ENCODE results near the gene RNF19B. TPM values are rescaled to one million over a fixed set of nuclear protein-coding genes. Genes with fewer than 3 reads are reported as not detected.

The RNF19B gene
- total and polyA plus RNA-seq, 10 of the 15 experiments (the other 5 are each of a cell fraction or from before 2014, with no cell fraction given): 2.8 to 32.6 (median 16.6) TPM

GRCh38 chr1:32978854-32979253 lies 14.2 kb upstream of the RNF19B start:
- Histone ChIP-seq H3K9me3 (replicated peaks; ENCODE audit: control insufficient read depth, insufficient read depth, low read length) (no peaks in the 10 kb centered on the region; the same call in 2 of the 3 replicates), H4K20me1 (ENCODE audit: control insufficient read depth, insufficient read depth) (no peaks in the 10 kb centered on the region), H3K4me3 (no peak overlapping the region), H3K27ac (ENCODE audit: control insufficient read depth, insufficient read depth) (no peak overlapping the region), H3K36me3 (ENCODE audit: control insufficient read depth in 2 of 2, insufficient read depth in 2 of 2, low read length in 1 of 2) (no peaks in the 10 kb centered on the region), H3K79me2 (ENCODE audit: control insufficient read depth, insufficient read depth, low read length) (no peaks in the 10 kb centered on the region), H3K4me2 (ENCODE audit: control insufficient read depth, insufficient read depth) (no peak overlapping the region), H3K4me1 (ENCODE audit: control insufficient read depth, insufficient read depth, low read length) (peaks cover 36% of the 10 kb centered on the region), H3K27me3 (replicated peaks in 1 of 2; ENCODE audit: control insufficient read depth in 2 of 2, insufficient read depth in 2 of 2, low read length in 1 of 2) (no peaks in the 10 kb centered on the region), H3K9ac (ENCODE audit: control insufficient read depth, insufficient read depth, low read length) (no peak overlapping the region), H2AFZ (ENCODE audit: control insufficient read depth, low read depth, low read length) (no peak overlapping the region)
- intact Hi-C loops (cut with micrococcal nuclease; ENCODE audit: unreplicated experiment): no loop called here
- SMC1A ChIA-PET (ENCODE audit: uncharacterized antibody, unreplicated experiment): no interaction called here
- TF ChIP-seq MYC (IDR thresholded peaks at IDR 0.05; ENCODE audit: insufficient read depth, insufficient read length, insufficient replicate concordance, low read length, severe bottlenecking): no peak
- RAD21 ChIA-PET (ENCODE audit: unreplicated experiment): interaction anchor here (1.9 kb wide), 1 partner anchor 13 kb away, joined by 4 read pairs; no protein-coding TSS in a partner anchor
- 99% methylated on average over 4 of the region's 4 CpGs for WGBS (ENCODE audit: insufficient coverage, insufficient replicate concordance, low lambda C conversion rate, missing lambda C conversion rate)
- in situ Hi-C loops (cut with MboI): no loop called here
- ATAC-seq (no peak), DNase-seq (ENCODE audit: low read depth, low spot score) (no peak), FAIRE-seq (no peak)
- CTCF ChIA-PET: interaction anchor here (0.6 to 0.9 kb wide), 2 partner anchors 11 to 16 kb away, joined by 3 read pairs; no protein-coding TSS in a partner anchor
- POLR2A ChIA-PET: interaction anchor here (1.8 kb wide), 1 partner anchor 14 kb away, joined by 7 read pairs; the partner anchor contains the start of gene RNF19B
- BruUV-seq (replicated peaks): no TSS peak

- CTCF ChIA-PET: interaction anchor here (0.7 to 0.9 kb wide), 2 partner anchors 8 to 10 kb away, joined by 3 read pairs; no protein-coding TSS in a partner anchor
- Histone ChIP-seq H3K36me3 (ENCODE audit: control insufficient read depth in 2 of 2, insufficient read depth in 2 of 2, low read length in 1 of 2) (no peaks in the 10 kb centered on the region), H3K27ac (ENCODE audit: control insufficient read depth, insufficient read depth) (no peak overlapping the region), H3K4me1 (ENCODE audit: control insufficient read depth, insufficient read depth, low read length) (peaks cover 28% of the 10 kb centered on the region), H3K4me2 (ENCODE audit: control insufficient read depth, insufficient read depth) (no peak overlapping the region), H3K4me3 (no peak overlapping the region), H3K79me2 (ENCODE audit: control insufficient read depth, insufficient read depth, low read length) (no peaks in the 10 kb centered on the region), H4K20me1 (ENCODE audit: control insufficient read depth, insufficient read depth) (no peaks in the 10 kb centered on the region), H2AFZ (ENCODE audit: control insufficient read depth, low read depth, low read length) (no peak overlapping the region), H3K27me3 (replicated peaks in 1 of 2; ENCODE audit: control insufficient read depth in 2 of 2, insufficient read depth in 2 of 2, low read length in 1 of 2) (peaks cover 1 to 2% of the 10 kb centered on the region in 2 experiments; a peak in 2 of 4 replicates), H3K9me3 (replicated peaks; ENCODE audit: control insufficient read depth, insufficient read depth, low read length) (no peaks in the 10 kb centered on the region; the same call in 2 of the 3 replicates), H3K9ac (ENCODE audit: control insufficient read depth, insufficient read depth, low read length) (no peak overlapping the region)
- ATAC-seq (no peak), FAIRE-seq (no peak), DNase-seq (ENCODE audit: low read depth, low spot score) (no peak)
- TF ChIP-seq MAX (IDR thresholded peaks at IDR 0.05; ENCODE audit: low read depth, low read length): no peak
- TF ChIP-seq MEF2B (IDR thresholded peaks at IDR 0.05; ENCODE audit: partially characterized antibody, poor library complexity, severe bottlenecking): no peak
- no peak for TF ChIP-seq ATF2 (IDR thresholded peaks at IDR 0.05; ENCODE audit: low read length)
- TF ChIP-seq POLR2AphosphoS2 (IDR thresholded peaks at IDR 0.05; ENCODE audit: low read depth, low read length): no peak
- no peak for TF ChIP-seq ZNF592 (IDR thresholded peaks at IDR 0.05)
- no peak for TF ChIP-seq SUPT20H (IDR thresholded peaks at IDR 0.05; ENCODE audit: borderline replicate concordance, control insufficient read depth, low read depth, low read length)
- no peak for TF ChIP-seq TAF1 (IDR thresholded peaks at IDR 0.05; ENCODE audit: borderline replicate concordance, low read depth, low read length)
- BruUV-seq (replicated peaks): no TSS peak
- POLR2A ChIA-PET: interaction anchor here (0.5 to 1.8 kb wide), 4 partner anchors 9 to 79 kb away, joined by 3 to 7 read pairs (median 4); partner anchors contain the start of gene RNF19B
- intact Hi-C loops (cut with micrococcal nuclease; ENCODE audit: unreplicated experiment) (no loop called here), in situ Hi-C loops (cut with MboI) (no loop called here)
- RAD21 ChIA-PET (ENCODE audit: unreplicated experiment): interaction anchor here (1.9 kb wide), 1 partner anchor 15 kb away, joined by 4 read pairs; no protein-coding TSS in a partner anchor
- WGBS (ENCODE audit: insufficient coverage, insufficient replicate concordance, low lambda C conversion rate, missing lambda C conversion rate): 93% methylated on average over 4 of the region's 4 CpGs
- SMC1A ChIA-PET (ENCODE audit: uncharacterized antibody, unreplicated experiment): interaction anchor here (1.0 to 1.4 kb wide), 3 partner anchors 8 to 14 kb away, joined by 3 to 5 read pairs (median 4); partner anchors contain the start of gene RNF19B
These were observed 13.0 kb upstream of the RNF19B start for GRCh38 chr1:32977546-32978087.
